Measurements from ENCODE around the gene NFKBIB. TPM values are rescaled to one million over a fixed set of nuclear protein-coding genes. Genes with fewer than 3 reads are reported as not detected.
A peak's percentile ranks its signal among the peaks of the same experiment; 100 is the strongest.

The NFKBIB gene
- total and polyA plus RNA-seq, 2 of the 13 experiments (the other 11 are each of a cell fraction or from before 2014, with no cell fraction given): 8.6 to 14.9 TPM

DNA sequence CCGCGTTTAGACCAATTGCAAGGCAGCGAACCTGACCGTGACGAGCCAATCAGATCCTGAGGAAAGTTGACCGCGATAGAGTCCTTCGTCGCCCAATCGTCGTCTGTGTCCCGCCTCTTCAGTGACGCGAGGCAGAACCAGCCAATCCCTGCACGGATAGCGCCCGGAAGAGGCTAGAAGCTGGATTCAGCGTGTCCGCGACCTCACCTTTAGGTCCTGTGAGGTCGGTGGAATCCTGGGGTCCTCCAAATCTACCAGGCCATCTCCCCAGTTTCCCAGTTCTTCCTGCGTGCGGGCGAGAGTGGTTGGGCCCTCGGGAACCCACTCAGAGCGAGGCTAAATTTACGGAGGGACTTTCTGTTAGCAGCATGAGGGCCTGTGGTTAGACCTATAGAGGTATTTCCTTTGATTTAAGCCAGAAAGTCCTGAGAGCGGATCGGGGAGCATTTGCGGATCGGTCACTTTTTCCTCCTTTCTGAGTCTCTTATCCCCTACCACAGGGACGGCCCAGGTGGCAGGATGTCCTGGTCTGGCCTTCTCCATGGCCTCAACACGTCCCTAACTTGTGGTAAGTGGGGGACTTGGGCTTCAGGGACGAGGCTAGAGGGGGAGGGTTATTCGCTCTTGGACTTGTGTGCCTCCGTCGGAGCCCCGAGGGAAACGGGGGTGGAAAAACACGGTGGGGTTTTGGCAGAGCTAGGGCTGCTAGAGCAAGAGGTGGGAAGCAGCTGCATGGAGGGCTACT, 31.2 kb downstream of the NFKBIB start, which contains the start of gene MRPS12 (continued):
- no peak for TF ChIP-seq MTERF4 (CRISPR knock-in tag; IDR thresholded peaks at IDR 0.05)
- TF ChIP-seq ADNP (CRISPR knock-in tag; IDR thresholded peaks at IDR 0.05): no peak
- no peak for TF ChIP-seq CENPT (CRISPR knock-in tag; IDR thresholded peaks at IDR 0.05; ENCODE audit: low read depth)
- TF ChIP-seq, protein P1, sequence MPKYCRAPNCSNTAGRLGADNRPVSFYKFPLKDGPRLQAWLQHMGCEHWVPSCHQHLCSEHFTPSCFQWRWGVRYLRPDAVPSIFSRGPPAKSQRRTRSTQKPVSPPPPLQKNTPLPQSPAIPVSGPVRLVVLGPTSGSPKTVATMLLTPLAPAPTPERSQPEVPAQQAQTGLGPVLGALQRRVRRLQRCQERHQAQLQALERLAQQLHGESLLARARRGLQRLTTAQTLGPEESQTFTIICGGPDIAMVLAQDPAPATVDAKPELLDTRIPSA (CRISPR knock-in tag; IDR thresholded peaks at IDR 0.05; ENCODE audit: borderline replicate concordance): no peak
- TF ChIP-seq POLR2AphosphoS5 (IDR thresholded peaks at IDR 0.05; ENCODE audit: low read depth, low read length): peak; percentile 92
- TF ChIP-seq ZNF282 (IDR thresholded peaks at IDR 0.05; ENCODE audit: partially characterized antibody): no peak
- TF ChIP-seq SIN3A (IDR thresholded peaks at IDR 0.05; ENCODE audit: borderline replicate concordance, low read depth, low read length): peak; percentile 88; the same call in 1 of the 2 replicates
- no peak for TF ChIP-seq SIX4 (CRISPR knock-in tag; IDR thresholded peaks at IDR 0.05)
- TF ChIP-seq, protein P2, sequence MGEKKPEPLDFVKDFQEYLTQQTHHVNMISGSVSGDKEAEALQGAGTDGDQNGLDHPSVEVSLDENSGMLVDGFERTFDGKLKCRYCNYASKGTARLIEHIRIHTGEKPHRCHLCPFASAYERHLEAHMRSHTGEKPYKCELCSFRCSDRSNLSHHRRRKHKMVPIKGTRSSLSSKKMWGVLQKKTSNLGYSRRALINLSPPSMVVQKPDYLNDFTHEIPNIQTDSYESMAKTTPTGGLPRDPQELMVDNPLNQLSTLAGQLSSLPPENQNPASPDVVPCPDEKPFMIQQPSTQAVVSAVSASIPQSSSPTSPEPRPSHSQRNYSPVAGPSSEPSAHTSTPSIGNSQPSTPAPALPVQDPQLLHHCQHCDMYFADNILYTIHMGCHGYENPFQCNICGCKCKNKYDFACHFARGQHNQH (CRISPR knock-in tag; IDR thresholded peaks at IDR 0.05): 0 out of 2 replicates have a peak, but pooled peaks have one; percentile 23
- TF ChIP-seq PRPF4 (IDR thresholded peaks at IDR 0.05; ENCODE audit: low read depth, low read length, poor library complexity, severe bottlenecking): no peak
- TF ChIP-seq MTF1 (CRISPR knock-in tag; IDR thresholded peaks at IDR 0.05): no peak
- TF ChIP-seq CBFB (CRISPR knock-in tag; IDR thresholded peaks at IDR 0.05): no peak
- TF ChIP-seq HNF4A (CRISPR knock-in tag; IDR thresholded peaks at IDR 0.05): no peak
- no peak for TF ChIP-seq KDM6A (CRISPR knock-in tag; IDR thresholded peaks at IDR 0.05; ENCODE audit: low read depth)
- no peak for TF ChIP-seq ZNF124 (CRISPR knock-in tag; IDR thresholded peaks at IDR 0.05)
- TF ChIP-seq, protein P3, sequence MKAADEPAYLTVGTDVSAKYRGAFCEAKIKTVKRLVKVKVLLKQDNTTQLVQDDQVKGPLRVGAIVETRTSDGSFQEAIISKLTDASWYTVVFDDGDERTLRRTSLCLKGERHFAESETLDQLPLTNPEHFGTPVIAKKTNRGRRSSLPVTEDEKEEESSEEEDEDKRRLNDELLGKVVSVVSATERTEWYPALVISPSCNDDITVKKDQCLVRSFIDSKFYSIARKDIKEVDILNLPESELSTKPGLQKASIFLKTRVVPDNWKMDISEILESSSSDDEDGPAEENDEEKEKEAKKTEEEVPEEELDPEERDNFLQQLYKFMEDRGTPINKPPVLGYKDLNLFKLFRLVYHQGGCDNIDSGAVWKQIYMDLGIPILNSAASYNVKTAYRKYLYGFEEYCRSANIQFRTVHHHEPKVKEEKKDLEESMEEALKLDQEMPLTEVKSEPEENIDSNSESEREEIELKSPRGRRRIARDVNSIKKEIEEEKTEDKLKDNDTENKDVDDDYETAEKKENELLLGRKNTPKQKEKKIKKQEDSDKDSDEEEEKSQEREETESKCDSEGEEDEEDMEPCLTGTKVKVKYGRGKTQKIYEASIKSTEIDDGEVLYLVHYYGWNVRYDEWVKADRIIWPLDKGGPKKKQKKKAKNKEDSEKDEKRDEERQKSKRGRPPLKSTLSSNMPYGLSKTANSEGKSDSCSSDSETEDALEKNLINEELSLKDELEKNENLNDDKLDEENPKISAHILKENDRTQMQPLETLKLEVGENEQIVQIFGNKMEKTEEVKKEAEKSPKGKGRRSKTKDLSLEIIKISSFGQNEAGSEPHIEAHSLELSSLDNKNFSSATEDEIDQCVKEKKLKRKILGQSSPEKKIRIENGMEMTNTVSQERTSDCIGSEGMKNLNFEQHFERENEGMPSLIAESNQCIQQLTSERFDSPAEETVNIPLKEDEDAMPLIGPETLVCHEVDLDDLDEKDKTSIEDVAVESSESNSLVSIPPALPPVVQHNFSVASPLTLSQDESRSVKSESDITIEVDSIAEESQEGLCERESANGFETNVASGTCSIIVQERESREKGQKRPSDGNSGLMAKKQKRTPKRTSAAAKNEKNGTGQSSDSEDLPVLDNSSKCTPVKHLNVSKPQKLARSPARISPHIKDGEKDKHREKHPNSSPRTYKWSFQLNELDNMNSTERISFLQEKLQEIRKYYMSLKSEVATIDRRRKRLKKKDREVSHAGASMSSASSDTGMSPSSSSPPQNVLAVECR (CRISPR knock-in tag; IDR thresholded peaks at IDR 0.05; ENCODE audit: borderline replicate concordance): peak; percentile 53
- TF ChIP-seq ZNF235 (CRISPR knock-in tag; IDR thresholded peaks at IDR 0.05; ENCODE audit: borderline replicate concordance): no peak
- TF ChIP-seq ZNF660 (CRISPR knock-in tag; IDR thresholded peaks at IDR 0.05; ENCODE audit: borderline replicate concordance, low read depth): no peak
- no peak for TF ChIP-seq FOXK1 (CRISPR knock-in tag; IDR thresholded peaks at IDR 0.05; ENCODE audit: borderline replicate concordance, low read depth)
- TF ChIP-seq, protein P4, sequence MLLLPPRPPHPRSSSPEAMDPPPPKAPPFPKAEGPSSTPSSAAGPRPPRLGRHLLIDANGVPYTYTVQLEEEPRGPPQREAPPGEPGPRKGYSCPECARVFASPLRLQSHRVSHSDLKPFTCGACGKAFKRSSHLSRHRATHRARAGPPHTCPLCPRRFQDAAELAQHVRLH (CRISPR knock-in tag; IDR thresholded peaks at IDR 0.05; ENCODE audit: borderline replicate concordance, low read depth): no peak
- no peak; the same call in 1 of the 2 replicates for TF ChIP-seq KDM5B (CRISPR knock-in tag; IDR thresholded peaks at IDR 0.05; ENCODE audit: borderline replicate concordance)
- no peak for TF ChIP-seq SIX1 (CRISPR knock-in tag; IDR thresholded peaks at IDR 0.05; ENCODE audit: borderline replicate concordance)
- TF ChIP-seq YY1 (IDR thresholded peaks at IDR 0.05; ENCODE audit: insufficient read depth, insufficient replicate concordance, low read depth, low read length): no peak
